ENCODE results near the gene CCDC50. TPM values are rescaled to one million over a fixed set of nuclear protein-coding genes. Genes with fewer than 3 reads are reported as not detected.

The CCDC50 gene
- 10 to 100 TPM in 1 of 2 donors, 1 to 10 TPM in 1; 5.6 to 10.9 TPM for total RNA-seq

DNA sequence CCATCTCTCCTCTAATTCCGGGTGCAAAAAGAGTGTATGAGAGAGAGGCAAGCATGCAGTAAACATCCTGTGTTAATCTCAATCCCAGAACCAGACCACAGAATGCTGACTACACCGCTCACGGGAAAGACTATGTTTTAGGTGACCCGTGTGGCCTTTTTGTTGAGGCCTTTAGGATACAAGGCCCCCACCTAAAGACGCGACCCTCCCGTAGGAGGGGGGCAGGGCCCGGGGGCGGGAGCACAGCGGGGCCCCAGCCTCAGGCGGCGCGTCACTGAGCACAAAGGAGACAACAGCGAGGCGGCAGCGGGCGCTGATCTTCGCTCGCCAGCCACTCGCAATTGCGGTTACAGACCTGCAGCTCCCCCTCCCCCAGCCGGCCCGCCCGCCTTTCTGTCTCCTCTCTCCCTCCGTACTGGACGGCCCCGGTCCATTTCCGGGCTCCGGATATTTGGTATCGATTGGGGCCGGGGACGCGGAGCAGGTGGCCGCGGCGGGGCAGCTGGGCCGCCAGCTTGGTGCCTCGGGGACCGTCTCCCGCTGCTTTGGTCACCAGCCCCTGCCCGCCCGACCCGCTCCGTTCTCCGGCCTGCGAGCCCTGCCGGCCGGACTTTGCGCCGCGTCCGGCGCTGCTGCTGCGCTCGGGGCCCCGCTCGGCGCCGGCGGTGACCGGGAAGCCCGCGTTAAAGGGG lies at the start of gene CCDC50:
TSS of gene CCDC50 (plus strand) at position 433 of the 692 bp plus-strand sequence. CDS start 281 bp downstream, outside the sequence.
- ATAC-seq (peak; percentile 69 to 74), DNase-seq (ENCODE audit: low spot score in 2 of 2) (peak in 1 of 2 donors; percentile 15)
- peaks cover 12 to 17% of the 10 kb centered on the region in 2 donors for H3K36me3 Mint-ChIP-seq
- H3K9me3 Mint-ChIP-seq: peaks cover 0 to 4% of the 10 kb centered on the region in 2 donors
- H3K27ac Mint-ChIP-seq: peak within 1 kb of the TSS in 1 of 2 donors; percentile 39

DNA sequence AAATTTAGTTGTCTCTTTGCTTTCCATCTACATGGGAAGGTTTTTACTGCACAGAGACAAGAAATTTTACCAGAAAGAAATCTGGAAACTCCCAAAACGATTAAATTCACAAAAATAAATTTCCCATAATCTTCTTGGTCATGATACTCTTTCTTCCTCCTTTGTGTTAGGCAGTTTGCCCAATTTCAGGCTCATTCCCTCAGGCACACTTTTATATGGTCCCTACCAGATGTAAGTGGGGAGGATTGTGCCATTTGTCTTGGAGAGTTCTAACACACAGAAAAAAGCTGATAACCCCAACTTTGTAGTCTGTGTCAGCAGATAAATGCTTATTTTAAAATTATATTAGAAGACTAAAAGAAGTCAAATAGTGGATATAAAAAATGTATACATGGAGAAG lies 49.1 kb upstream of the CCDC50 start:
- Mint-ChIP-seq H3K27ac (no peak overlapping the region), H3K9me3 (no peaks in the 10 kb centered on the region), H3K36me3 (no peaks in the 10 kb centered on the region)
- DNase-seq (ENCODE audit: low spot score in 2 of 2) (no peak), ATAC-seq (no peak)

DNA sequence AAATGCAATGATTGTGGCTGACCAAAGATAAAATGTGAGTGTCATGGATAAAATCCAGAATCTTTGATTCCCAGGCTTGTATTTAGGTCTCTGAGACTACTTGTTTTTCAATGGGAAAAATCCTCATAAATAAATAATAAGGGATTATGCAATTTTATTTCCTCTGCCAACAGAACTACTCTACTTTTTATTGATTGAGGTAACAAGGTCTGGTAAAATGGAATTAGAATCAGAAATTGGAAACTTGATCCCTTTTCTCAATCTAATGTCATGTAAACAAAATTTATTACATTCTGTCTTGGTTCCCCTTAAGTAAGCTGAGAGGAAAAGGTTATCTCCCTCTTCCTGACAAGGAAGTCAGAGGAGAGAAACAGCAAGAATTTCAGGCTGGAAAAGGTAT lies 48.3 kb upstream of the CCDC50 start:
- no peak overlapping the region for H3K27ac Mint-ChIP-seq
- ATAC-seq (no peak), DNase-seq (ENCODE audit: low spot score in 2 of 2) (no peak)

GRCh38 chr3:191282251-191283185 lies 46.7 kb upstream of the CCDC50 start:
- ATAC-seq (no peak), DNase-seq (ENCODE audit: low spot score in 2 of 2) (no peak)
- H3K9me3 Mint-ChIP-seq: no peaks in the 10 kb centered on the region
- H3K27ac Mint-ChIP-seq: no peak overlapping the region
- no peaks in the 10 kb centered on the region for H3K36me3 Mint-ChIP-seq

More for the DNA sequence above, 48.3 kb upstream of the CCDC50 start:
- Mint-ChIP-seq H3K36me3 (no peaks in the 10 kb centered on the region), H3K9me3 (no peaks in the 10 kb centered on the region)

- ATAC-seq (no peak), DNase-seq (ENCODE audit: low spot score in 2 of 2) (no peak)
- no peaks in the 10 kb centered on the region for H3K9me3 Mint-ChIP-seq
- no peak overlapping the region for H3K27ac Mint-ChIP-seq
- H3K36me3 Mint-ChIP-seq: no peaks in the 10 kb centered on the region
These were observed 45.8 kb upstream of the CCDC50 start for GRCh38 chr3:191283400-191283799.

DNA sequence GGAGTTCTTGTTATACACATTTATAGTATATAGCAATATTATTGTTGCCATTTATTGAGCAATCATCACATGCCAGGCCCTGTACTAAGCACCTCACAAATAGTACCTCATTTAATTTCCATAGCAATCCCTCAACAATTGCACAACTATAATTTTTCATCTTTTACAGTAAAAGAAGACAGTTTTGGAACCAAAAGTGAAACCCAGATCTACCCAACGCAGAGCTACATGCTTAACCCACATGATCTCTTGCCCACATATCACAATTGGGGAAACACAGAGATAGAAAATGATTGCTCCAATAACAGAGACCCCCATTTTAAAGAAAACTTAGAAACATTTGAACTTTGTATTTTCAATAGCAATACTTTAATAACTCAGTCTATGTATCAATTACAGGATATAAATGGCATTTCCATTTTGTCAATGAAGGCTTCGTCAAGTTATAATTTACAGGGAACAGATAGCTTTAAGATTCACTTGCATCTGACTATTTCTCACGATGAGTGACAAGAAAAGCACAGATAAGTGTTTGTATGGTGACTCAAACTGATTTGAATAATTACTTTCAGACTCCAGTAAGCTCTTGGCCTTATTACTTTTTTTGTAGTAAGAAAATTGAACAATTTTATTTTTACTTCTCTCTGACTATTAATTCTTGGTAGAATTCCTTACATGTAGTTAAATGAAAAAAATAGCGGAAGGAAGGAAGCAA lies 38.7 kb upstream of the CCDC50 start:
- H3K36me3 Mint-ChIP-seq: no peaks in the 10 kb centered on the region
- no peak for DNase-seq (ENCODE audit: low spot score in 2 of 2)
- no peak overlapping the region for H3K27ac Mint-ChIP-seq
- H3K9me3 Mint-ChIP-seq: no peaks in the 10 kb centered on the region
- no peak for ATAC-seq

DNA sequence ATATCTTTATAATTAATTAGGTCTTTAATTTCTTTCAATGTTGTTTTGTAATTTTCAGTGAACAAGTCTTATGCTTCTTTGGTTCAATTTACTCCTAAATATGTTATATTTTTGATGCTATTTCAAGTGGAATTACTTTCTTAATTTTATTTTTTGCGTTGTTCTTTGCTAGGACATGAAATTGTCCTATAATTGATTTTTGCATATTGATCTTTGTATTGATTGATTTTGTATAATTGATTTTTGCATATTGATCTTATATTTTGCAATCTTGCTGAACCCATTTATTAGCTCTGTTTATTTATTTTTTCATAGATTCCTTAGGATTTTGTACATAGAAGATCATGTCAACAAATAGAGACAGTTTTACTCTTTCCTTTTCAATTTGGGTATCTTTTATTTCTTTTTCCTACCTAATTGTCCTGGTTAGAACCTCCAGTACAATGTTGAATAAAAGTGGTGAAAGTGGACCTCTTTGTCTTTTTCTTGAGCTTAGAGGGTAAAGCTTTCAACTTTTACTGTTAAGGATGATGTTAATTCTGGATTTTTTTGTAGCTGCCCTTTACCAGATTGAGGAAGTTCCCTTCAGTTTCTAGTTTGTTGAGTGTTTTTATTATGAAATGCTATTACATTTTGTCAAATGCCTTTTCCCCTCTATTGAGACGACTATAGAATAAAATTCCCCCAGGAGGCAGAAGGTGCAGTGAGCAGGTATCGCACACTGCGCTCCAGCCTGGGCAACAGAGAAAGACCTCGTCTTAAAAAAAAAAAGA lies 36.8 kb upstream of the CCDC50 start:
- H3K36me3 Mint-ChIP-seq: no peaks in the 10 kb centered on the region
- no peaks in the 10 kb centered on the region for H3K9me3 Mint-ChIP-seq
- no peak for DNase-seq (ENCODE audit: low spot score in 2 of 2)
- H3K27ac Mint-ChIP-seq: no peak overlapping the region
- ATAC-seq: no peak

DNA sequence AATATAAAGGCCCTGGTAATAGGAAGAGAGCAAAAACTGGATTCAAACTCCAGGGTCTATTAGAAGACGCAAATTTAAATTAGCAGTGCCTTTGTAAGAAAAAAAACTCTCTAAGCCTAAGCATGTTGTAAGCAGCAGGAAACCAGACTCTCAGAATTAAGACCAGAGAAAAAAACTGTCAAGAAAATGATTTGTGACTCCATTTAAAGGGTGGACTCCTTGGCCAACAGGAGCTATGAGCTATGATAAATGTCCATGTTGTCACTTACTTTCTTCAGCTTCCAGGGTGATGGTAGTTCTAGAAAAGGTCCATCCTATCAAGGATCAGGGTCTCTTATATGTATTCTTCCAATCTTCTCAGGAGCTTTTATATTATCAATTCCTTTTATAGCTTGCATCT lies 34.9 kb upstream of the CCDC50 start:
- Mint-ChIP-seq H3K27ac (no peak overlapping the region), H3K9me3 (no peaks in the 10 kb centered on the region), H3K36me3 (no peaks in the 10 kb centered on the region)
- ATAC-seq: no peak
- no peak for DNase-seq (ENCODE audit: low spot score in 2 of 2)

DNA sequence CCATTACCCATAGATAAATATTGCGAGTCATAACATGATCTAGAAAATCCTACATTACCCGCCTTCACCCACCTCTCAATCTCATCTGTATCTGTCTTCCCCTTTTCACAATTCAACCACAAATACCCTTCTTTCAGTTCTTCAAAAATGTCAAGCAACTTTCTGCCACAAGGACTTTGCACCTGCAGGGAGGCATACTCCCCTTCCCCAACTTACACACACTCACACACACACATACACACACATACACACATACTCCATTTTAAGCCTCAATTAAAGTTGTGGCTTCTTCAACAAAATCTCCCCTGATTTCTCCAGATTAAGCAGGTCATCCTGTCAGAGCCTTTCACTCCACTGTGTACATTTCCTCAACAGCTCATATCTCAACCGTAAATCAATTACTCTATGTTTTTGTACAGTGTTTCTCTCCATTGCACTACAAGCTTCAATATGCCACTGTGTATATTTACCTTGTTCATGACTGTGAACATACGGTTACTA lies 33.1 kb upstream of the CCDC50 start:
- Mint-ChIP-seq H3K9me3 (no peaks in the 10 kb centered on the region), H3K36me3 (no peaks in the 10 kb centered on the region), H3K27ac (no peak overlapping the region)
- DNase-seq (ENCODE audit: low spot score in 2 of 2) (no peak), ATAC-seq (no peak)

DNA sequence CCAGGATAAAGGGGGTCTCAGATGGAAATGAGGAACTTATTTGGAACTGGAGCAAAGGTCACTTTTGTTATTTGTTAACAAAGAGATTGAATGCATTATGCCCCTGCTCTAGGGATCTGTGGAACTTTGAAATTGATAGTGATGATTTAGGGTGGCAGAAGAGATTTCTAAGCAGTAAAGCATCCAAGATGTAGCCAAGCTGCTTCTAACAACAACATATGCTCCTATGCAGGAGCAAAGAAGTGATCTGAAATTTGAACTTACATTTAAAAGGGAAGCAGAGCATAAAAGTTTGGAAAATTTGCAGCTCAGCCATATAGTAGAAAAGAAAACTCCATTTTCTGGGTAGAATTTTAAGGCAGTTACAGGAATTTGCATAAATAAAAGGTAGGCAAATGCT lies 30.3 kb upstream of the CCDC50 start:
- no peak overlapping the region for H3K27ac Mint-ChIP-seq
- ATAC-seq: no peak
- no peaks in the 10 kb centered on the region for H3K9me3 Mint-ChIP-seq
- no peak for DNase-seq (ENCODE audit: low spot score in 2 of 2)
- H3K36me3 Mint-ChIP-seq: no peaks in the 10 kb centered on the region

DNA sequence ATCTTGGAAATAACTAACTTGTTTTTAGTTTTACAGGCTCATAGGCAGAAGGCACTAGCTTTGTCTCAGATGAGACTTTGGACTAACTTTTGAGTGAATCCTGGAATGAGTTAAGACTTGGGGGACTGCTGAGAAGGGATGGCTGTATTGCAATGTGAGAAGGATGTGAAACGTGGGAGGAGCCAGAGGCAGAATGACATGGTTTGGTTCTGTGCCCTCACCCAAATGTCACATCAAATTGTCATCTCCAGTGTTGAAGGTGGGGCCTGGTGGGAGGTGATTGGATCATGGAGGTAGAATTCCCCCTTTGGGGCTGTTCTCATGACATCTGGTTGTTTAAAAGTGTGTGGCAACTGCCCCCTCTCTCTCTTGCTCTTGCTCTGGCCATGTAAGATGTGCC lies 28.8 kb upstream of the CCDC50 start:
- Mint-ChIP-seq H3K27ac (no peak overlapping the region), H3K9me3 (no peaks in the 10 kb centered on the region), H3K36me3 (no peaks in the 10 kb centered on the region)
- DNase-seq (ENCODE audit: low spot score in 2 of 2) (no peak), ATAC-seq (no peak)

GRCh38 chr3:191301017-191301416 lies 28.2 kb upstream of the CCDC50 start:
- no peaks in the 10 kb centered on the region for H3K9me3 Mint-ChIP-seq
- H3K36me3 Mint-ChIP-seq: no peaks in the 10 kb centered on the region
- ATAC-seq: no peak
- DNase-seq (ENCODE audit: low spot score in 2 of 2): no peak
- no peak overlapping the region for H3K27ac Mint-ChIP-seq

DNA sequence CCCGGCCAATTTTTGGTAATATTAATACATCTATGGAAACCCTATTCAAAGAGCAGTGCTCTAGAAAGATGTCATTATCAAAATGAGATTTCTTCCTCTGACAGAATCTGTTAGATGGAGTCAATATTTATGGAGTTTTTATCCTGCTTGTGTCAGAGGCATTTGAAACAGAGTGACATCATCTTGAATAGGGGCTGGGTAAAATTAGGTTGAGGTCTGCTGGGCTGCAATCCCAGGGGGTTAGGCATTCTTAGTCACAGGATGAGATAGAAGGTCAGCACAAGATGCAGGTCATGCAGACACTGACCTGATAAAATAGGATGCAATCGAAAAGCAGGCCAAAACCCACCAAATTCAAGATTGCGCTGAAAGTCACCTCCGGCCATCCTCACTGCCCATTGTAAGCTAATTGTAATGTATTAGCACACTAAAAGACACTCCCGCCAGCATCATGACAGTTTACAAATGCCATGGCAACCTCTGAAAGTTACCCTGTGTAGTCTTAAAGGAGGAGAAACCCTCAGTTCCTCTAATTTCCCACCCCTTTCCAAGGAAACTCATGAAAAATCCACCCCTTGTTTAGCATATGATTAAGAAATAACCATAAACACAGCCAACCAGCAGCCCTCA lies 27.3 kb upstream of the CCDC50 start:
- no peak overlapping the region for H3K27ac Mint-ChIP-seq
- no peak for DNase-seq (ENCODE audit: low spot score in 2 of 2)
- H3K36me3 Mint-ChIP-seq: no peaks in the 10 kb centered on the region
- no peaks in the 10 kb centered on the region for H3K9me3 Mint-ChIP-seq
- ATAC-seq: no peak

GRCh38 chr3:191302451-191302850 lies 26.7 kb upstream of the CCDC50 start:
- ATAC-seq: no peak
- no peak overlapping the region for H3K27ac Mint-ChIP-seq
- H3K36me3 Mint-ChIP-seq: no peaks in the 10 kb centered on the region
- H3K9me3 Mint-ChIP-seq: no peaks in the 10 kb centered on the region
- no peak for DNase-seq (ENCODE audit: low spot score in 2 of 2)

- ATAC-seq: no peak
- no peak overlapping the region for H3K27ac Mint-ChIP-seq
- no peaks in the 10 kb centered on the region for H3K36me3 Mint-ChIP-seq
- no peaks in the 10 kb centered on the region for H3K9me3 Mint-ChIP-seq
- no peak for DNase-seq (ENCODE audit: low spot score in 2 of 2)
These were observed 25.6 kb upstream of the CCDC50 start for GRCh38 chr3:191303596-191303995.

- Mint-ChIP-seq H3K9me3 (no peaks in the 10 kb centered on the region), H3K36me3 (no peaks in the 10 kb centered on the region), H3K27ac (no peak overlapping the region)
- DNase-seq (ENCODE audit: low spot score in 2 of 2) (no peak), ATAC-seq (no peak)
These were observed 22.8 kb upstream of the CCDC50 start for GRCh38 chr3:191306428-191306827.

All from activated naive CD4-positive, alpha-beta T cell treated with anti-CD3 and anti-CD28 coated beads, Interleukin-2, amount 50 U/mL, for 72 hours (primary cell).